ENCODE data around the gene BIRC7. TPM values are rescaled to one million over a fixed set of nuclear protein-coding genes. Genes with fewer than 3 reads are reported as not detected.

Gene BIRC7
- total RNA-seq, 2 experiments from 2014 or later: not detected

DNA sequence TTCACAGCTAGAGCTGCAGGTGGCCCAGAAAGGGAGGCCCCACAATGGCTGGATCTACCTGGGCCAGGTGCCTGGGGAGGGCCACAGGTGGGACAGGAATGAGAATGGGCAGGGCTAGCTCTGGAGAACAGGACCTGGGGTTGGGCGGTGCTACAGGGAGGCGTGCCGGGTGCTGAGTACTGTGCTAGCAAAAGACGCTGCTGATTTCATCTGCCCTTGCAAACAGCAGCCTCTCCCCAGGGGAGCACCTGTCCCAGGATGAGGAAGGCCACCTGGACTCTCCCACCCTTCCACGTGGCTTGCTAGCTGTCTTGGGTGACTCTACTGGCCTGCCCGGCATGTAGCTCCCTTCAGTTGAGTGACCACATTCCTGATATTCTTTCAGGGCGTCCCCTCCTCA, 13.2 kb upstream of the BIRC7 start:
- CTCF ChIA-PET: interaction anchor here (1.2 to 2.7 kb wide), 4 partner anchors 10 to 159 kb away, joined by 3 to 16 read pairs (median 8); no protein-coding TSS in a partner anchor
- TF ChIP-seq, protein P1, sequence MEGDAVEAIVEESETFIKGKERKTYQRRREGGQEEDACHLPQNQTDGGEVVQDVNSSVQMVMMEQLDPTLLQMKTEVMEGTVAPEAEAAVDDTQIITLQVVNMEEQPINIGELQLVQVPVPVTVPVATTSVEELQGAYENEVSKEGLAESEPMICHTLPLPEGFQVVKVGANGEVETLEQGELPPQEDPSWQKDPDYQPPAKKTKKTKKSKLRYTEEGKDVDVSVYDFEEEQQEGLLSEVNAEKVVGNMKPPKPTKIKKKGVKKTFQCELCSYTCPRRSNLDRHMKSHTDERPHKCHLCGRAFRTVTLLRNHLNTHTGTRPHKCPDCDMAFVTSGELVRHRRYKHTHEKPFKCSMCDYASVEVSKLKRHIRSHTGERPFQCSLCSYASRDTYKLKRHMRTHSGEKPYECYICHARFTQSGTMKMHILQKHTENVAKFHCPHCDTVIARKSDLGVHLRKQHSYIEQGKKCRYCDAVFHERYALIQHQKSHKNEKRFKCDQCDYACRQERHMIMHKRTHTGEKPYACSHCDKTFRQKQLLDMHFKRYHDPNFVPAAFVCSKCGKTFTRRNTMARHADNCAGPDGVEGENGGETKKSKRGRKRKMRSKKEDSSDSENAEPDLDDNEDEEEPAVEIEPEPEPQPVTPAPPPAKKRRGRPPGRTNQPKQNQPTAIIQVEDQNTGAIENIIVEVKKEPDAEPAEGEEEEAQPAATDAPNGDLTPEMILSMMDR (IDR thresholded peaks at IDR 0.05): no peak
- H3K9me3 ChIP-seq (ENCODE audit: control insufficient read depth in 1 of 2, insufficient read depth in 1 of 2, low read length in 2 of 2): no peaks in the 10 kb centered on the region
- no peaks in the 10 kb centered on the region for H3K36me3 ChIP-seq (ENCODE audit: insufficient read depth, low read length)
- Mint-ChIP-seq H3K27ac (no peak overlapping the region), H3K27me3 (no peaks in the 10 kb centered on the region), H3K4me1 (ENCODE audit: low read depth) (no peaks in the 10 kb centered on the region), H3K36me3 (ENCODE audit: low read depth) (no peaks in the 10 kb centered on the region), H3K9me3 (no peaks in the 10 kb centered on the region), H3K4me3 (no peak overlapping the region)
- H3K27ac ChIP-seq (ENCODE audit: low read depth in 1 of 2, low read length in 2 of 2): no peak overlapping the region
- H3K4me3 ChIP-seq (ENCODE audit: low read length): no peak overlapping the region
- POLR2A ChIA-PET: no interaction called here
- H3K27me3 ChIP-seq (ENCODE audit: control insufficient read depth in 1 of 2, insufficient read depth in 2 of 2, low read length in 2 of 2): no peaks in the 10 kb centered on the region
- intact Hi-C loops (cut with DNase I, micrococcal nuclease): no loop called here
- ATAC-seq (ENCODE audit: poor library complexity) (no peak), DNase-seq (no peak)
- peaks cover 5% of the 10 kb centered on the region for H3K4me1 ChIP-seq (ENCODE audit: insufficient read depth, low read length)

- Histone ChIP-seq H3K9me3 (ENCODE audit: control insufficient read depth in 1 of 2, insufficient read depth in 1 of 2, low read length in 2 of 2) (no peaks in the 10 kb centered on the region), H3K27me3 (ENCODE audit: control insufficient read depth in 1 of 2, insufficient read depth in 2 of 2, low read length in 2 of 2) (no peaks in the 10 kb centered on the region), H3K4me1 (ENCODE audit: insufficient read depth, low read length) (peaks cover 5% of the 10 kb centered on the region), H3K4me3 (ENCODE audit: low read length) (no peak overlapping the region), H3K27ac (ENCODE audit: low read depth in 1 of 2, low read length in 2 of 2) (no peak overlapping the region), H3K36me3 (ENCODE audit: insufficient read depth, low read length) (no peaks in the 10 kb centered on the region)
- Mint-ChIP-seq H3K27ac (no peak overlapping the region), H3K4me3 (peak overlapping the region; percentile 48), H3K9me3 (no peaks in the 10 kb centered on the region), H3K4me1 (ENCODE audit: low read depth) (no peaks in the 10 kb centered on the region), H3K36me3 (ENCODE audit: low read depth) (no peaks in the 10 kb centered on the region), H3K27me3 (no peaks in the 10 kb centered on the region)
- TF ChIP-seq, protein P1 (IDR thresholded peaks at IDR 0.05): peak; percentile 90
- DNase-seq (peak; percentile 20 to 71 (median 34)), ATAC-seq (ENCODE audit: poor library complexity) (peak; percentile 62)
- POLR2A ChIA-PET: interaction anchor here (1.0 kb wide), 1 partner anchor 48 kb away, joined by 3 read pairs; no protein-coding TSS in a partner anchor
- CTCF ChIA-PET: interaction anchor here (1.0 to 2.7 kb wide), 8 partner anchors 10 to 158 kb away, joined by 3 to 16 read pairs (median 4); partner anchors contain the start of gene BIRC7
- intact Hi-C loops (cut with DNase I, micrococcal nuclease): loop anchor here in 1 of 2 experiments (1.0 kb wide), 1 partner anchor 159 kb away; no protein-coding TSS in a partner anchor
These were observed 12.4 kb upstream of the BIRC7 start for GRCh38 chr20:63223121-63223825.

DNA sequence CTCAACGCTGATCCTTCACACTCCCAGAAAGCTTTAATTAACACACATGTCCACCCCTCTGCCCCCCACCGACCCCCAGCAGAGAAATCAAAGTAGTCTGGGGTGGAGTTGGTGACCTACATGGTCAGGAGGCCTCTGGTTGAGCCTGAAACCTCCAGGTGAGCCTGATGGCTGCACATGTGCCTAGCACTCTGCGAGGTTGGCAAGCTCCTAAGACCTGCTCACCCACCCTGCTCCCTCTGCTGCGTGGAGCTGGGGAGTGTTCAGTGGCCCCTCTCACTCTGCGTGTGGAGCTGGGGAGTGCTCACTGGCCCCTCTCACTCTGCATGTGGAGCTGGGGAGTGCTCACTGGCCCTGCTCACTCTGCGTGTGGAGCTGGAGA, 11.9 kb upstream of the BIRC7 start:
- POLR2A ChIA-PET: interaction anchor here (1.0 kb wide), 1 partner anchor 48 kb away, joined by 3 read pairs; no protein-coding TSS in a partner anchor

More for the DNA sequence above, 11.9 kb upstream of the BIRC7 start:
- H3K4me3 Mint-ChIP-seq: no peak overlapping the region
- no peak for ATAC-seq (ENCODE audit: poor library complexity)
- H3K36me3 ChIP-seq (ENCODE audit: insufficient read depth, low read length): no peaks in the 10 kb centered on the region
- no peaks in the 10 kb centered on the region for H3K9me3 Mint-ChIP-seq
- TF ChIP-seq, protein P1 (IDR thresholded peaks at IDR 0.05): no peak
- H3K27me3 Mint-ChIP-seq: no peaks in the 10 kb centered on the region
- no peak for DNase-seq
- CTCF ChIA-PET: interaction anchor here (1.0 to 2.7 kb wide), 8 partner anchors 9 to 158 kb away, joined by 3 to 16 read pairs (median 4); partner anchors contain the start of gene BIRC7
- H3K4me1 ChIP-seq (ENCODE audit: insufficient read depth, low read length): peaks cover 5% of the 10 kb centered on the region
- no peak overlapping the region for H3K27ac ChIP-seq (ENCODE audit: low read depth in 1 of 2, low read length in 2 of 2)
- H3K27me3 ChIP-seq (ENCODE audit: control insufficient read depth in 1 of 2, insufficient read depth in 2 of 2, low read length in 2 of 2): peaks cover under 1 to 3% of the 10 kb centered on the region in 2 experiments
- H3K9me3 ChIP-seq (ENCODE audit: control insufficient read depth in 1 of 2, insufficient read depth in 1 of 2, low read length in 2 of 2): no peaks in the 10 kb centered on the region
- no peaks in the 10 kb centered on the region for H3K36me3 Mint-ChIP-seq (ENCODE audit: low read depth)
- intact Hi-C loops (cut with DNase I, micrococcal nuclease): loop anchor here in 1 of 2 experiments (1.0 kb wide), 1 partner anchor 158 kb away; no protein-coding TSS in a partner anchor
- H3K4me1 Mint-ChIP-seq (ENCODE audit: low read depth): no peaks in the 10 kb centered on the region
- H3K27ac Mint-ChIP-seq: no peak overlapping the region
- no peak overlapping the region for H3K4me3 ChIP-seq (ENCODE audit: low read length)

Measured in CD4-positive, alpha-beta T cell (primary cell).